Suprapubic skin (tissue), 4 donors: Measurements from ENCODE around the gene PEX19. TPM values are rescaled to one million over a fixed set of nuclear protein-coding genes. Genes with fewer than 3 reads are reported as not detected.

Experiments used
- DNase-seq, 2 donors: peaks; one replicate each; pipeline ENCODE4 v3.0.0-alpha.2; 2019; ENCODE audit warnings: low spot score in 2 of 2
- H3K27ac ChIP-seq: fragments of 200-600 bp; sonication (generic); one replicate; pipeline ENCODE4 v1.5.1; 2019
- H3K27me3 ChIP-seq: fragments of 200-600 bp; sonication (generic); one replicate; pipeline ENCODE4 v1.5.1; 2019
- H3K36me3 ChIP-seq: fragments of 200-600 bp; sonication (generic); one replicate; pipeline ENCODE4 v1.5.1; 2019
- H3K4me1 ChIP-seq: fragments of 200-600 bp; sonication (generic); one replicate; pipeline ENCODE4 v1.5.1; 2019
- H3K4me3 ChIP-seq: fragments of 200-600 bp; sonication (generic); one replicate; pipeline ENCODE4 v1.5.1; 2019; ENCODE audit warnings: mild to moderate bottlenecking
- H3K9me3 ChIP-seq: fragments of 200-600 bp; sonication (generic); one replicate; pipeline ENCODE4 v1.5.1; 2019
- CTCF ChIP-seq, 2 donors: fragments of 200-600 bp in 1 of 2; fragments of 450-650 bp in 1 of 2; sonication (generic) in 1 of 2; IDR thresholded peaks; one replicate each; pipeline ENCODE4 v1.5.1; 2016 to 2019; ENCODE audit warnings: antibody characterized with exemption in 2 of 2, mild to moderate bottlenecking in 1 of 2, moderate library complexity in 1 of 2
- EP300 ChIP-seq: sonication (generic); formaldehyde crosslinking; IDR thresholded peaks from one replicate; pipeline ENCODE4 v1.6.1; 2017; ENCODE audit warnings: antibody characterized with exemption
- POLR2A ChIP-seq, 2 donors: fragments of 450-650 bp; IDR thresholded peaks; one replicate each; pipeline ENCODE4 v1.6.1; 2017; ENCODE audit warnings: antibody characterized with exemption in 2 of 2, mild to moderate bottlenecking in 2 of 2, moderate library complexity in 2 of 2
- POLR2AphosphoS5 ChIP-seq, 3 donors: sonication (generic); formaldehyde crosslinking; IDR thresholded peaks; one replicate each; pipeline ENCODE4 v1.6.1; 2017; ENCODE audit warnings: antibody characterized with exemption in 3 of 3
- WGBS: methylation state at CpG from one replicate; pipeline ENCODE4 v1.1.5; 2018; 5-methylcytosine and 5-hydroxymethylcytosine counted together
- total RNA-seq, 4 donors: library from RNA; depleted of rRNA; stranded (reverse); fragments of >200 nt; gene quantifications; one replicate each; pipeline ENCODE4 v1.1.0, GENCODE V29; 2016

The PEX19 gene, protein sequence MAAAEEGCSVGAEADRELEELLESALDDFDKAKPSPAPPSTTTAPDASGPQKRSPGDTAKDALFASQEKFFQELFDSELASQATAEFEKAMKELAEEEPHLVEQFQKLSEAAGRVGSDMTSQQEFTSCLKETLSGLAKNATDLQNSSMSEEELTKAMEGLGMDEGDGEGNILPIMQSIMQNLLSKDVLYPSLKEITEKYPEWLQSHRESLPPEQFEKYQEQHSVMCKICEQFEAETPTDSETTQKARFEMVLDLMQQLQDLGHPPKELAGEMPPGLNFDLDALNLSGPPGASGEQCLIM
- 10 to 100 TPM; 36.3 to 47.3 (median 45.0) TPM for total RNA-seq

GRCh38 chr1:160284782-160285344 lies at the start of gene PEX19:
TSS of gene PEX19 (minus strand) at chr1:160285133. CDS start at chr1:160285124, 9 bp downstream.
- Histone ChIP-seq H3K9me3 (no peaks in the 10 kb centered on the region), H3K27ac (peak within 1 kb of the TSS; percentile 75), H3K4me1 (peaks cover 26% of the 10 kb centered on the region), H3K27me3 (no peaks in the 10 kb centered on the region), H3K36me3 (peaks cover 49% of the 10 kb centered on the region), H3K4me3 (peak within 1 kb of the TSS; percentile 67)
- DNase-seq = peak; percentile 96 to 97
- TF ChIP-seq POLR2AphosphoS5 (IDR thresholded peaks at IDR 0.05) = peak in 2 of 3 donors; percentile 63 to 97
- peak; percentile 24 to 64 for TF ChIP-seq POLR2A (IDR thresholded peaks at IDR 0.05)
- no peak for TF ChIP-seq CTCF (IDR thresholded peaks at IDR 0.05)
- under 1% methylated on average over 27 of the region's 27 CpGs for WGBS

DNA sequence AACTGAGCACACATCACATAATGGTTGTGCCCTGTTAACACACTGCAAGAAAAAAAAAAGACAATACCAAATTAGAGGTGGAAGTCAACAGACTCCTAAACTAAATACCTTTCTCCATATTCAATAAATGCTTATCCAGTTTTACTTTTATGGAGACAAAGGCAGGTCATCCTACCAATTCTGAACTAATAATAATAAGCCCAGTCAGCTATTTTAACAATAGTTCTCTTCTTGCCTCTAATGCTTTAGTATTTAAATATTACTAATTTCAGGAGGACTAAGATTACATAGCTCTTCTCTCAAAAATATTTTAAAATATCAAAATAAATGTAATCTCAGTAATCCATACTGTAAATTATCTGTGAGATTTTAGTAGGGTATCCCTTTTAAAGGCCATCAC lies 47.6 kb upstream of the PEX19 start:
- no peak for DNase-seq
- Histone ChIP-seq H3K27me3 (no peaks in the 10 kb centered on the region), H3K36me3 (peaks cover 94% of the 10 kb centered on the region), H3K4me1 (no peaks in the 10 kb centered on the region), H3K27ac (no peak overlapping the region), H3K4me3 (no peak overlapping the region), H3K9me3 (no peaks in the 10 kb centered on the region)
- TF ChIP-seq POLR2A (IDR thresholded peaks at IDR 0.05) (no peak), EP300 (no peak), CTCF (IDR thresholded peaks at IDR 0.05) (no peak), POLR2AphosphoS5 (IDR thresholded peaks at IDR 0.05) (no peak)

GRCh38 chr1:160330119-160330518 lies 45.2 kb upstream of the PEX19 start:
- no peak for TF ChIP-seq POLR2A (IDR thresholded peaks at IDR 0.05)
- H3K4me1 ChIP-seq = no peaks in the 10 kb centered on the region
- H3K4me3 ChIP-seq = no peak overlapping the region
- H3K36me3 ChIP-seq = peaks cover 100% of the 10 kb centered on the region
- H3K9me3 ChIP-seq = no peaks in the 10 kb centered on the region
- H3K27me3 ChIP-seq = no peaks in the 10 kb centered on the region
- H3K27ac ChIP-seq = no peak overlapping the region
- DNase-seq = no peak

- TF ChIP-seq CTCF (IDR thresholded peaks at IDR 0.05) (no peak), EP300 (no peak), POLR2A (IDR thresholded peaks at IDR 0.05) (no peak), POLR2AphosphoS5 (IDR thresholded peaks at IDR 0.05) (no peak)
- Histone ChIP-seq H3K4me3 (no peak overlapping the region), H3K4me1 (no peaks in the 10 kb centered on the region), H3K9me3 (no peaks in the 10 kb centered on the region), H3K36me3 (peaks cover 98% of the 10 kb centered on the region), H3K27me3 (no peaks in the 10 kb centered on the region), H3K27ac (no peak overlapping the region)
- 72% methylated on average over 8 of the region's 8 CpGs for WGBS
- DNase-seq = no peak
Measured at GRCh38 chr1:160328184-160328583, 43.3 kb upstream of the PEX19 start.

- 91% methylated on average over 5 of the region's 5 CpGs for WGBS
- Histone ChIP-seq H3K4me1 (no peaks in the 10 kb centered on the region), H3K4me3 (no peak overlapping the region), H3K27me3 (no peaks in the 10 kb centered on the region), H3K27ac (no peak overlapping the region), H3K36me3 (peaks cover 98% of the 10 kb centered on the region), H3K9me3 (no peaks in the 10 kb centered on the region)
- DNase-seq = no peak
- TF ChIP-seq EP300 (no peak), POLR2AphosphoS5 (IDR thresholded peaks at IDR 0.05) (no peak), POLR2A (IDR thresholded peaks at IDR 0.05) (no peak), CTCF (IDR thresholded peaks at IDR 0.05) (no peak)
Measured at GRCh38 chr1:160326418-160326817, 41.5 kb upstream of the PEX19 start.
